Prostate gland (tissue), 2 donors: Measurements from ENCODE around the gene JAKMIP2. TPM values are rescaled to one million over a fixed set of nuclear protein-coding genes. Genes with fewer than 3 reads are reported as not detected.
A peak's percentile ranks its signal among the peaks of the same experiment; 100 is the strongest.

ENCODE experiments used
- DNase-seq: peaks from one replicate; pipeline ENCODE4 v3.0.0-alpha.2; 2019; ENCODE audit warnings: low spot score
- H3K27ac ChIP-seq, 2 donors: fragments of 200-600 bp; sonication (generic); 2 replicates each; pipeline ENCODE4 v1.5.1; 2017 to 2019
- H3K27me3 ChIP-seq: fragments of 200-600 bp; sonication (generic); replicated peaks from 2 replicates; pipeline ENCODE4 v1.5.1; 2019; ENCODE audit not compliant: insufficient read depth
- H3K36me3 ChIP-seq, 2 donors: fragments of 200-600 bp; sonication (generic); 1 replicate in 1 of 2; 2 replicates in 1 of 2; pipeline versions ENCODE4 v1.5.1 to v1.8.1; 2017 to 2019
- H3K4me1 ChIP-seq: fragments of 200-600 bp; sonication (generic); replicated peaks from 2 replicates; pipeline ENCODE4 v1.5.1; 2019
- H3K4me3 ChIP-seq, 2 donors: fragments of 200-600 bp; sonication (generic); 2 replicates each; pipeline ENCODE4 v1.5.1; 2017 to 2019
- H3K9me3 ChIP-seq: fragments of 200-600 bp; sonication (generic); 2 replicates; pipeline ENCODE4 v1.5.1; 2017
- POLR2A ChIP-seq: fragments of 450-650 bp; IDR thresholded peaks from one replicate; pipeline ENCODE4 v1.6.1; 2016; ENCODE audit warnings: antibody characterized with exemption, mild to moderate bottlenecking
- POLR2AphosphoS5 ChIP-seq: sonication (generic); formaldehyde crosslinking; IDR thresholded peaks from one replicate; pipeline ENCODE4 v1.6.1; 2017; ENCODE audit warnings: antibody characterized with exemption
- WGBS: methylation state at CpG from one replicate; pipeline ENCODE4 v1.1.5; 2018; 5-methylcytosine and 5-hydroxymethylcytosine counted together
- intact Hi-C: fragments of 100-400 bp; cut with DNase I; formaldehyde crosslinking; loops from one replicate; pipeline ENCODE4 v1.14.2; 2022
- total RNA-seq, 2 donors: library from RNA; depleted of rRNA; stranded (reverse); fragments of >200 nt; gene quantifications; one replicate each; pipeline ENCODE4 v1.1.0, GENCODE V29; 2016
- TF ChIP-seq, protein P1 (sequence below), 4 experiments: fragments of 200-600 bp in 2 of 4; fragments of 450-650 bp in 2 of 4; sonication (generic) in 2 of 4; IDR thresholded peaks; 1 replicate in 3 of 4; 2 replicates in 1 of 4; pipeline ENCODE4 v1.5.1; 2016 to 2019; ENCODE audit warnings: antibody characterized with exemption in 4 of 4, mild to moderate bottlenecking in 2 of 4, moderate library complexity in 2 of 4

The JAKMIP2 gene
- total RNA-seq, 2 donors from 2014 or later: 0.85 to 1.2 TPM

DNA sequence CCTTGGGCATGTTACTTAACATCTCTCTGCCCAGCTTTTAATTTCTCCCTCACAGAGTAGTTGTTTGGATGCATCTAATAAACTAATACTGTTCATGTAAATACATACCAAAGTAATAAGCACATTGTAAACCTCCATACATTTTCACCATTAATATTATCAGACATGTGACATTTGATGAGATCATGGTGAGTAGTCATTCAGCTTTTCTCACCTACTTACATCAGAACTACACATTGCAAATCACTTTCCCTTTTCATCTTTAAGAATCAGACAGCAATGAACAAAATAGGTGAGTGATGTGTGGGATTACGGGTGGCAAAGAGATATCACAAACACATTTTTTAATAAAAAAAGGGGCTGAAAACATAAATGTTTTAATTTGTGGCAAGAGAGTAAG is 89.3 kb downstream of the JAKMIP2 start:
- no peak overlapping the region for H3K4me3 ChIP-seq
- intact Hi-C loops: no loop called here
- H3K36me3 ChIP-seq: no peaks in the 10 kb centered on the region
- H3K27ac ChIP-seq: no peak overlapping the region
- WGBS: 98% methylated on average over 1 of the region's 1 CpG
- TF ChIP-seq POLR2AphosphoS5: no peak
- H3K9me3 ChIP-seq: no peaks in the 10 kb centered on the region
- no peaks in the 10 kb centered on the region for H3K27me3 ChIP-seq
- H3K4me1 ChIP-seq: no peaks in the 10 kb centered on the region
- no peak for DNase-seq

DNA sequence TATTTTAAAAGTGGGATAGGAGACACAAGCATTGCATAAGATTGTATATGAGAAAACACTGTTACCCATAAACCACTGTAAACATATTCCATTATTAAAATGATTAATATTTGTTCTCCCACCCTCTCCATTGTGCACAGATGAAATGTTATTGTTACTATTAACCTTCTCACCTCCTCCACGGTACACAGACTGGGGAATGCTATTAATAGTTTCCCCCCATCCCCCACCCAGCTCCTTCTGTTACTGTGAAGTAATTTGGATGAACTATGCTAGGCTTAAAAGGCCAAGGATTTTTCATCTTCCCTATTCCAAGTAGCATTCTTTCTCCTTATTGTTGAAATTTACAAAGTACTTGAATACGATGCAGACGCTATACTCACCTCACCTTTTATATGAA is 91.4 kb downstream of the JAKMIP2 start:
- 63% methylated on average over 3 of the region's 3 CpGs for WGBS
- Histone ChIP-seq H3K27ac (no peak overlapping the region), H3K4me1 (no peaks in the 10 kb centered on the region), H3K4me3 (no peak overlapping the region), H3K27me3 (no peaks in the 10 kb centered on the region), H3K36me3 (no peaks in the 10 kb centered on the region), H3K9me3 (no peaks in the 10 kb centered on the region)
- TF ChIP-seq POLR2A: no peak
- no peak for TF ChIP-seq POLR2AphosphoS5
- TF ChIP-seq, protein P1, sequence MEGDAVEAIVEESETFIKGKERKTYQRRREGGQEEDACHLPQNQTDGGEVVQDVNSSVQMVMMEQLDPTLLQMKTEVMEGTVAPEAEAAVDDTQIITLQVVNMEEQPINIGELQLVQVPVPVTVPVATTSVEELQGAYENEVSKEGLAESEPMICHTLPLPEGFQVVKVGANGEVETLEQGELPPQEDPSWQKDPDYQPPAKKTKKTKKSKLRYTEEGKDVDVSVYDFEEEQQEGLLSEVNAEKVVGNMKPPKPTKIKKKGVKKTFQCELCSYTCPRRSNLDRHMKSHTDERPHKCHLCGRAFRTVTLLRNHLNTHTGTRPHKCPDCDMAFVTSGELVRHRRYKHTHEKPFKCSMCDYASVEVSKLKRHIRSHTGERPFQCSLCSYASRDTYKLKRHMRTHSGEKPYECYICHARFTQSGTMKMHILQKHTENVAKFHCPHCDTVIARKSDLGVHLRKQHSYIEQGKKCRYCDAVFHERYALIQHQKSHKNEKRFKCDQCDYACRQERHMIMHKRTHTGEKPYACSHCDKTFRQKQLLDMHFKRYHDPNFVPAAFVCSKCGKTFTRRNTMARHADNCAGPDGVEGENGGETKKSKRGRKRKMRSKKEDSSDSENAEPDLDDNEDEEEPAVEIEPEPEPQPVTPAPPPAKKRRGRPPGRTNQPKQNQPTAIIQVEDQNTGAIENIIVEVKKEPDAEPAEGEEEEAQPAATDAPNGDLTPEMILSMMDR (IDR thresholded peaks at IDR 0.05): no peak
- no peak for DNase-seq
- intact Hi-C loops: no loop called here

DNA sequence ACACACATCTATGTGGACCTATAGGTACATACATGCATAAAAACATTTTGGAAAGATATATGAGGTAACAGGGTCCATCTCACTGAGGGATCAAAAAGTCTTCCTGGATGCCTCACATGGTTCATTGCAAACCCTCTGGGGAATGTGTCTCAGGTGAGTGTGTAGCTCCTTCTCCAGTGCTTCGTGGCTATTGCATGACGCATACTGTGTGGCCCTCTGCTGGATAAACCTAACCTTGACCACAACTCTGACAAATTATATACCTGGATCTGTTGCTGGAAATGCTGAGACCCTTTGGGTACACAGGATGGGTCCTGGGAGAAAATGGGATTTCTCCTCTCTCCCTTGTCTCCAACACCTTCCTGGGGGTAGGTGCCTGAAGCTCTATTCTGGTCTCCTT is 91.9 kb downstream of the JAKMIP2 start:
- no peak overlapping the region for H3K27ac ChIP-seq
- no peak for DNase-seq
- no peaks in the 10 kb centered on the region for H3K27me3 ChIP-seq
- H3K9me3 ChIP-seq: no peaks in the 10 kb centered on the region
- WGBS: 87% methylated on average over 2 of the region's 2 CpGs
- intact Hi-C loops: no loop called here
- no peaks in the 10 kb centered on the region for H3K36me3 ChIP-seq
- H3K4me1 ChIP-seq: no peaks in the 10 kb centered on the region
- TF ChIP-seq POLR2A (no peak), POLR2AphosphoS5 (no peak)
- TF ChIP-seq, protein P1 (IDR thresholded peaks at IDR 0.05): no peak
- H3K4me3 ChIP-seq: no peak overlapping the region

- Histone ChIP-seq H3K27me3 (no peaks in the 10 kb centered on the region), H3K36me3 (no peaks in the 10 kb centered on the region), H3K9me3 (no peaks in the 10 kb centered on the region), H3K27ac (no peak overlapping the region), H3K4me1 (no peaks in the 10 kb centered on the region), H3K4me3 (no peak overlapping the region)
- no peak for DNase-seq
- 53% methylated on average over 4 of the region's 4 CpGs for WGBS
- intact Hi-C loops: no loop called here
- TF ChIP-seq, protein P1 (IDR thresholded peaks at IDR 0.05): no peak
- no peak for TF ChIP-seq POLR2AphosphoS5
- no peak for TF ChIP-seq POLR2A
Observed at GRCh38 chr5:147689426-147689825, 93.1 kb downstream of the JAKMIP2 start.

DNA sequence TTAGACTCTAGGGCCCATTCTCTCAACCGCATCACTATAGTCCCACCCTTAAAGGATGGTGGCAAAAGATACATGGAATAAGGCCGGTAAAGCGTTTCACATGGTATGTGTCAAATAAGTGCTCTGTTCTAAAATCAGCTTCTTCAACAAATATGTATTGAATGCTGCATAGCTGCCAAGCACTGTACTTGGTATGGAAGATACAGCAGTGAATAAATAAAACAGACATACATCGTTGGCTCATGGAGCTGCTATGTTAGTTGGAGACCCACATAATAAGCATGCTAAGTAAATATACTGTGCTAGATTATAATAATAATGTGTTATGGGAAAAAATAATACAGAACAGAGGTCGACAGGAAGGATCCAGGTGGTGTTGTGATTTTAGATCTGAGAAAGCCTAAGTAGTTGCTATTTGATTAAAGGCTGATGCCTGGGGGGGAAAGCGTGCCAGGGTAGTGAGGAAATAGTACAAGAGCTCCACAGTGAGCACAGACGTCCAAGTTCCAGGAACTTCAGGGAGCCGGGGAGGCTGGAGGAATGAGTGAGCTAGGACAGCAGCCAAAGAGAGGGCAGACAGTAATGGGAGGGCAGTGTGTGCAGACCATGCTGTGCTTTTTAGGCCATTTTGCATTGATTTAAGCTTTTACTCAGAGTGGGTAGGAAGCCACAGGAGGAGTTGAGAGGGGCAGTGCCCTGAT is 93.7 kb downstream of the JAKMIP2 start:
- Histone ChIP-seq H3K4me3 (no peak overlapping the region), H3K36me3 (no peaks in the 10 kb centered on the region), H3K27me3 (no peaks in the 10 kb centered on the region), H3K4me1 (no peaks in the 10 kb centered on the region), H3K9me3 (no peaks in the 10 kb centered on the region), H3K27ac (no peak overlapping the region)
- peak; percentile 5 for DNase-seq
- intact Hi-C loops: no loop called here
- 49% methylated on average over 8 of the region's 8 CpGs for WGBS
- TF ChIP-seq, protein P1 (IDR thresholded peaks at IDR 0.05): no peak
- TF ChIP-seq POLR2AphosphoS5 (no peak), POLR2A (no peak)
